Retina (tissue), 1 donor: Measurements from ENCODE around the gene DLG1.
"Not testable (repeated sequence)": the region's sequence is repeated elsewhere in the genome, so short reads cannot be mapped to it uniquely, and the experiment has no call there.

Experiments used
- DNase-seq: peaks from one replicate; pipeline ENCODE4 v3.0.0-alpha.2; 2016

DLG1 gene

GRCh38 chr3:197242784-197243432 is 55.5 kb downstream of the DLG1 start:
- DNase-seq = no peak

GRCh38 chr3:197241173-197241572 is 57.2 kb downstream of the DLG1 start:
- DNase-seq = no peak

- DNase-seq = no peak
Measured at GRCh38 chr3:197239857-197240256, 58.6 kb downstream of the DLG1 start.

GRCh38 chr3:197238842-197239241 is 59.6 kb downstream of the DLG1 start:
- no peak for DNase-seq

GRCh38 chr3:197237897-197238296 is 60.5 kb downstream of the DLG1 start:
- DNase-seq = no peak

- DNase-seq = no peak
Measured at GRCh38 chr3:197236362-197236761, 62.0 kb downstream of the DLG1 start.

GRCh38 chr3:197234947-197235914 is 63.2 kb downstream of the DLG1 start:
- no peak for DNase-seq

GRCh38 chr3:197231321-197231720 is 67.1 kb downstream of the DLG1 start:
- DNase-seq = no peak

- no peak for DNase-seq
Measured at GRCh38 chr3:197229836-197230235, 68.6 kb downstream of the DLG1 start.

GRCh38 chr3:197229178-197229577 is 69.2 kb downstream of the DLG1 start:
- DNase-seq = no peak

GRCh38 chr3:197227780-197228574 is 70.4 kb downstream of the DLG1 start:
- DNase-seq = no peak

GRCh38 chr3:197226179-197226578 is 72.2 kb downstream of the DLG1 start:
- DNase-seq = peak; percentile 48

GRCh38 chr3:197225579-197225978 is 72.8 kb downstream of the DLG1 start:
- no peak for DNase-seq

- peak; percentile 35 for DNase-seq
Measured at GRCh38 chr3:197224034-197224444, 74.4 kb downstream of the DLG1 start.

- no peak for DNase-seq
Measured at GRCh38 chr3:197222937-197223370, 75.5 kb downstream of the DLG1 start.

GRCh38 chr3:197219619-197220018 is 78.8 kb downstream of the DLG1 start:
- DNase-seq = no peak

GRCh38 chr3:197218210-197218609 is 80.2 kb downstream of the DLG1 start:
- no peak for DNase-seq

- no peak for DNase-seq
Measured at GRCh38 chr3:197216914-197217313, 81.5 kb downstream of the DLG1 start.

GRCh38 chr3:197216169-197216860 is 82.1 kb downstream of the DLG1 start:
- no peak for DNase-seq

GRCh38 chr3:197212290-197212689 is 86.1 kb downstream of the DLG1 start:
- DNase-seq = no peak

- DNase-seq = not testable (repeated sequence)
Measured at GRCh38 chr3:197211698-197212097, 86.7 kb downstream of the DLG1 start.
